A549 (cell line): Measurements from ENCODE around the gene MAD1L1. TPM values are rescaled to one million over a fixed set of nuclear protein-coding genes. Genes with fewer than 3 reads are reported as not detected.

Experiments
- ATAC-seq, 2 experiments: fragments of 200-7000 bp in 1 of 2; fragments of >200 bp in 1 of 2; cut with Nextera tagmentation in 1 of 2; cut with Tn5 transposase in 1 of 2; 3 replicates each; pipeline versions ENCODE4 v1.8.0 to v1.9.1; 2018 to 2020; ENCODE audit warnings: mild to moderate bottlenecking in 1 of 2, moderate library complexity in 1 of 2
- CTCF ChIA-PET: fragments of 300-600 bp; sonication (Branson Sonifier 250); formaldehyde crosslinking; extraction: SDS; loops from one replicate; lab custom pipeline; 2021; ENCODE audit warnings: antibody characterized with exemption, inconsistent platforms; lab: Yijun Ruan, JAX
- POLR2A ChIA-PET: fragments of 350-600 bp; formaldehyde crosslinking; extraction: SDS; loops from one replicate; lab custom pipeline; 2021; ENCODE audit warnings: antibody characterized with exemption, inconsistent platforms; lab: Yijun Ruan, JAX
- DNase-seq, 2 experiments: peaks; one replicate each; pipeline versions ENCODE4 v3.0.0 to v3.0.0-alpha.2; 2011 to 2016; ENCODE audit warnings: low read depth in 1 of 2, low spot score in 1 of 2
- FAIRE-seq: peaks from 2 replicates; lab custom pipeline; 2011; peaks lifted over from hg19 to GRCh38; lab: Jason Lieb, UNC
- H3K27ac ChIP-seq, 2 experiments: fragments of >200 bp; sonication (Bioruptor Twin); formaldehyde crosslinking; 3 replicates each; pipeline ENCODE4 v1.5.1; 2016 to 2017
- H3K4me1 ChIP-seq: fragments of >200 bp; sonication (Bioruptor Twin); formaldehyde crosslinking; 3 replicates; pipeline ENCODE4 v1.6.1; 2016
- H3K4me2 ChIP-seq: fragments of >200 bp; sonication (Bioruptor Twin); formaldehyde crosslinking; 3 replicates; pipeline ENCODE4 v1.6.1; 2016
- H3K4me3 ChIP-seq: fragments of >200 bp; sonication (Bioruptor Twin); formaldehyde crosslinking; 3 replicates; pipeline ENCODE4 v1.5.1; 2016
- H3K9me3 ChIP-seq: fragments of >200 bp; sonication (Bioruptor Twin); formaldehyde crosslinking; 3 replicates; pipeline ENCODE4 v1.6.1; 2016
- BHLHE40 ChIP-seq: IDR thresholded peaks from 2 replicates; pipeline ENCODE4 v1.6.1; 2012; ENCODE audit warnings: low read depth, low read length, inconsistent platforms
- CBX8 ChIP-seq: fragments of 200-600 bp; sonication (generic); IDR thresholded peaks from 2 replicates; pipeline ENCODE4 v1.6.1; 2016
- CEBPB ChIP-seq, 2 experiments: fragments of >200 bp in 1 of 2; sonication (Bioruptor Twin) in 1 of 2; formaldehyde crosslinking in 1 of 2; IDR thresholded peaks; 2 replicates each; pipeline ENCODE4 v1.6.1; 2012 to 2016
- CHD2 ChIP-seq: fragments of 150-350 bp; IDR thresholded peaks from 2 replicates; pipeline ENCODE4 v1.6.1; 2014; ENCODE audit warnings: low read length; ENCODE audit not compliant: partially characterized antibody
- HOXA7 ChIP-seq: fragments of 250-450 bp; sonication (Bioruptor Pico); IDR thresholded peaks from 2 replicates; pipeline ENCODE4 v1.5.0; 2020; ENCODE audit warnings: mild to moderate bottlenecking, moderate library complexity
- HOXB13 ChIP-seq: fragments of 250-450 bp; sonication (Bioruptor Pico); IDR thresholded peaks from 2 replicates; pipeline ENCODE4 v1.5.0; 2020; ENCODE audit warnings: low read depth, mild to moderate bottlenecking, moderate library complexity
- JUNB ChIP-seq: fragments of >200 bp; sonication (Bioruptor Twin); formaldehyde crosslinking; IDR thresholded peaks from 2 replicates; pipeline ENCODE4 v1.6.1; 2016
- KDM5A ChIP-seq: fragments of 200-600 bp; sonication (generic); IDR thresholded peaks from 2 replicates; pipeline ENCODE4 v1.6.1; 2016; ENCODE audit warnings: antibody characterized with exemption, mild to moderate bottlenecking
- NFE2L2 ChIP-seq: fragments of 150-350 bp; conservative IDR thresholded peaks from 2 replicates; pipeline ENCODE4 v1.6.1; 2014; ENCODE audit warnings: low read length
- POLR2A ChIP-seq: IDR thresholded peaks from 2 replicates; pipeline ENCODE4 v1.6.1; 2012; ENCODE audit warnings: mild to moderate bottlenecking, low read length
- RCOR1 ChIP-seq: fragments of 150-350 bp; IDR thresholded peaks from 2 replicates; pipeline ENCODE4 v1.6.1; 2014; ENCODE audit warnings: antibody characterized with exemption, low read length, low read depth
- RFX5 ChIP-seq: fragments of 450-650 bp; IDR thresholded peaks from 2 replicates; pipeline ENCODE4 v1.7.1; 2014; ENCODE audit warnings: antibody characterized with exemption, mild to moderate bottlenecking, moderate library complexity
- RNF2 ChIP-seq: fragments of 200-600 bp; sonication (generic); IDR thresholded peaks from 2 replicates; pipeline ENCODE4 v1.6.1; 2016; ENCODE audit warnings: low read depth, mild to moderate bottlenecking, antibody characterized with exemption, moderate library complexity, borderline replicate concordance
- SMC3 ChIP-seq: fragments of >200 bp; sonication (Bioruptor Twin); formaldehyde crosslinking; IDR thresholded peaks from 3 replicates; pipeline ENCODE4 v1.6.1; 2018; ENCODE audit warnings: inconsistent platforms
- TFCP2L1 ChIP-seq: fragments of 250-450 bp; sonication (Bioruptor Pico); IDR thresholded peaks from 2 replicates; pipeline ENCODE4 v1.5.0; 2021; ENCODE audit warnings: mild to moderate bottlenecking
- TP53 ChIP-seq: fragments of 250-450 bp; sonication (Bioruptor Pico); IDR thresholded peaks from 2 replicates; pipeline ENCODE4 v1.5.0; 2021; ENCODE audit warnings: mild to moderate bottlenecking, moderate library complexity
- USF2 ChIP-seq: fragments of 450-650 bp; IDR thresholded peaks from 2 replicates; pipeline ENCODE4 v1.6.1; 2014; ENCODE audit warnings: antibody characterized with exemption
- ZFP36 ChIP-seq: fragments of 450-650 bp; IDR thresholded peaks from 2 replicates; pipeline ENCODE4 v1.6.1; 2014; ENCODE audit warnings: borderline replicate concordance; ENCODE audit not compliant: partially characterized antibody
- WGBS: methylation state at CpG from one replicate; pipeline ENCODE4 v1.1.6; 2017; ENCODE audit errors: missing lambda C conversion rate; 5-methylcytosine and 5-hydroxymethylcytosine counted together
- polyA plus RNA-seq, 4 experiments: library from polyadenylated mRNA; depleted of rRNA in 3 of 4; stranded (reverse); fragments of >200 nt; fragmentation: RNase III in 1 of 4; extraction: RNeasy Plus Mini Kit Qiagen cat#74134 plus additional on column Dnase treatment in 1 of 4; gene quantifications; 2 replicates in 3 of 4; 3 replicates in 1 of 4; pipeline ENCODE4 v1.2.3, GENCODE V29; 2011 to 2017
- TF ChIP-seq, protein P1 (sequence below): fragments of 150-350 bp; IDR thresholded peaks from 2 replicates; pipeline ENCODE4 v1.6.1; 2014; ENCODE audit warnings: low read depth, mild to moderate bottlenecking, low read length
- TF ChIP-seq, protein P2 (sequence below): fragments of 250-450 bp; sonication (Bioruptor Pico); IDR thresholded peaks from 2 replicates; pipeline ENCODE4 v1.5.0; 2020; ENCODE audit warnings: low read depth, mild to moderate bottlenecking, moderate library complexity
- TF ChIP-seq, protein P3 (sequence below): IDR thresholded peaks from 2 replicates; pipeline ENCODE4 v1.6.1; 2012
- TF ChIP-seq, protein P4 (sequence below): fragments of >200 bp; sonication (Bioruptor Twin); formaldehyde crosslinking; IDR thresholded peaks from 3 replicates; pipeline ENCODE4 v1.5.1; 2016
- TF ChIP-seq, protein P5 (sequence below): fragments of >200 bp; sonication (Bioruptor Twin); formaldehyde crosslinking; IDR thresholded peaks from 3 replicates; pipeline ENCODE4 v1.6.1; 2016

MAD1L1 gene
- polyA plus RNA-seq, 2 of the 4 experiments (the other 2 are of a cell fraction): 13.6 to 16.6 TPM

- no peak for ATAC-seq
- FAIRE-seq: no peak
Observed at GRCh38 chr7:1981878-1982230, 250.9 kb downstream of the MAD1L1 start.

GRCh38 chr7:1981201-1981877, 251.4 kb downstream of the MAD1L1 start:
- Histone ChIP-seq H3K27ac (no peak overlapping the region), H3K4me2 (no peak overlapping the region), H3K4me3 (no peak overlapping the region), H3K4me1 (no peaks in the 10 kb centered on the region), H3K9me3 (no peaks in the 10 kb centered on the region)
- 72% methylated on average over 11 of the region's 19 CpGs for WGBS
- DNase-seq: no peak
- CTCF ChIA-PET: interaction anchor here (0.6 to 1.7 kb wide), 3 partner anchors 12 to 376 kb away, joined by 3 to 4 read pairs (median 3); no protein-coding TSS in a partner anchor
- TF ChIP-seq, protein P1, sequence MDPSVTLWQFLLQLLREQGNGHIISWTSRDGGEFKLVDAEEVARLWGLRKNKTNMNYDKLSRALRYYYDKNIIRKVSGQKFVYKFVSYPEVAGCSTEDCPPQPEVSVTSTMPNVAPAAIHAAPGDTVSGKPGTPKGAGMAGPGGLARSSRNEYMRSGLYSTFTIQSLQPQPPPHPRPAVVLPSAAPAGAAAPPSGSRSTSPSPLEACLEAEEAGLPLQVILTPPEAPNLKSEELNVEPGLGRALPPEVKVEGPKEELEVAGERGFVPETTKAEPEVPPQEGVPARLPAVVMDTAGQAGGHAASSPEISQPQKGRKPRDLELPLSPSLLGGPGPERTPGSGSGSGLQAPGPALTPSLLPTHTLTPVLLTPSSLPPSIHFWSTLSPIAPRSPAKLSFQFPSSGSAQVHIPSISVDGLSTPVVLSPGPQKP: no peak
- TF ChIP-seq USF2 (no peak), TP53 (CRISPR knock-in tag) (no peak)
- POLR2A ChIA-PET: no interaction called here
- no peak for FAIRE-seq
- ATAC-seq: no peak

More at GRCh38 chr7:1981878-1982230, 250.9 kb downstream of the MAD1L1 start:
- H3K4me2 ChIP-seq: no peak overlapping the region
- ChIA-PET CTCF (interaction anchor here (0.6 to 1.7 kb wide), 2 partner anchors 12 to 376 kb away, joined by 3 to 4 read pairs; no protein-coding TSS in a partner anchor), POLR2A (no interaction called here)
- no peak for DNase-seq
- no peak for TF ChIP-seq BHLHE40
- no peak for TF ChIP-seq HOXA7 (CRISPR knock-in tag)
- no peak for TF ChIP-seq CHD2
- TF ChIP-seq JUNB: no peak
- no peak for TF ChIP-seq HOXB13 (CRISPR knock-in tag)
- TF ChIP-seq, protein P2, sequence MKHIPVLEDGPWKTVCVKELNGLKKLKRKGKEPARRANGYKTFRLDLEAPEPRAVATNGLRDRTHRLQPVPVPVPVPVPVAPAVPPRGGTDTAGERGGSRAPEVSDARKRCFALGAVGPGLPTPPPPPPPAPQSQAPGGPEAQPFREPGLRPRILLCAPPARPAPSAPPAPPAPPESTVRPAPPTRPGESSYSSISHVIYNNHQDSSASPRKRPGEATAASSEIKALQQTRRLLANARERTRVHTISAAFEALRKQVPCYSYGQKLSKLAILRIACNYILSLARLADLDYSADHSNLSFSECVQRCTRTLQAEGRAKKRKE (CRISPR knock-in tag): no peak
- no peak for TF ChIP-seq NFE2L2
- TF ChIP-seq, protein P3, sequence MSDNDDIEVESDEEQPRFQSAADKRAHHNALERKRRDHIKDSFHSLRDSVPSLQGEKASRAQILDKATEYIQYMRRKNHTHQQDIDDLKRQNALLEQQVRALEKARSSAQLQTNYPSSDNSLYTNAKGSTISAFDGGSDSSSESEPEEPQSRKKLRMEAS: no peak
- no peak for TF ChIP-seq TFCP2L1 (CRISPR knock-in tag)
- TF ChIP-seq CBX8: no peak
- TF ChIP-seq CEBPB (IDR thresholded peaks at IDR 0.05): no peak
- no peak for TF ChIP-seq KDM5A
- TF ChIP-seq, protein P4, sequence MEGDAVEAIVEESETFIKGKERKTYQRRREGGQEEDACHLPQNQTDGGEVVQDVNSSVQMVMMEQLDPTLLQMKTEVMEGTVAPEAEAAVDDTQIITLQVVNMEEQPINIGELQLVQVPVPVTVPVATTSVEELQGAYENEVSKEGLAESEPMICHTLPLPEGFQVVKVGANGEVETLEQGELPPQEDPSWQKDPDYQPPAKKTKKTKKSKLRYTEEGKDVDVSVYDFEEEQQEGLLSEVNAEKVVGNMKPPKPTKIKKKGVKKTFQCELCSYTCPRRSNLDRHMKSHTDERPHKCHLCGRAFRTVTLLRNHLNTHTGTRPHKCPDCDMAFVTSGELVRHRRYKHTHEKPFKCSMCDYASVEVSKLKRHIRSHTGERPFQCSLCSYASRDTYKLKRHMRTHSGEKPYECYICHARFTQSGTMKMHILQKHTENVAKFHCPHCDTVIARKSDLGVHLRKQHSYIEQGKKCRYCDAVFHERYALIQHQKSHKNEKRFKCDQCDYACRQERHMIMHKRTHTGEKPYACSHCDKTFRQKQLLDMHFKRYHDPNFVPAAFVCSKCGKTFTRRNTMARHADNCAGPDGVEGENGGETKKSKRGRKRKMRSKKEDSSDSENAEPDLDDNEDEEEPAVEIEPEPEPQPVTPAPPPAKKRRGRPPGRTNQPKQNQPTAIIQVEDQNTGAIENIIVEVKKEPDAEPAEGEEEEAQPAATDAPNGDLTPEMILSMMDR: no peak
- TF ChIP-seq POLR2A: no peak
- TF ChIP-seq RFX5: no peak
- no peak for TF ChIP-seq SMC3
- TF ChIP-seq ZFP36: no peak
- no peak for TF ChIP-seq RNF2
- no peak for TF ChIP-seq RCOR1
- TF ChIP-seq, protein P5, sequence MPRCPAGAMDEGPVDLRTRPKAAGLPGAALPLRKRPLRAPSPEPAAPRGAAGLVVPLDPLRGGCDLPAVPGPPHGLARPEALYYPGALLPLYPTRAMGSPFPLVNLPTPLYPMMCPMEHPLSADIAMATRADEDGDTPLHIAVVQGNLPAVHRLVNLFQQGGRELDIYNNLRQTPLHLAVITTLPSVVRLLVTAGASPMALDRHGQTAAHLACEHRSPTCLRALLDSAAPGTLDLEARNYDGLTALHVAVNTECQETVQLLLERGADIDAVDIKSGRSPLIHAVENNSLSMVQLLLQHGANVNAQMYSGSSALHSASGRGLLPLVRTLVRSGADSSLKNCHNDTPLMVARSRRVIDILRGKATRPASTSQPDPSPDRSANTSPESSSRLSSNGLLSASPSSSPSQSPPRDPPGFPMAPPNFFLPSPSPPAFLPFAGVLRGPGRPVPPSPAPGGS: no peak
- no peaks in the 10 kb centered on the region for H3K9me3 ChIP-seq
- no peak overlapping the region for H3K4me3 ChIP-seq
- WGBS: 89% methylated on average over 6 of the region's 6 CpGs
- no peak overlapping the region for H3K27ac ChIP-seq
- H3K4me1 ChIP-seq: no peaks in the 10 kb centered on the region
